CD4-positive, alpha-beta T cell treated with Interleukin-12 subunit alpha and Interleukin-12 subunit beta, for 1 hour (primary cell): ENCODE data around the gene ZNF407.

Experiments
- DNase-seq: peaks from one replicate; pipeline ENCODE4 v3.0.0-alpha.2; 2020

ZNF407 gene

GRCh38 chr18:74836296-74837139 lies 238.8 kb downstream of the ZNF407 start:
- DNase-seq: no peak

GRCh38 chr18:74840492-74841167 lies 243.0 kb downstream of the ZNF407 start:
- peak; percentile 14 for DNase-seq

GRCh38 chr18:74841248-74841647 lies 243.6 kb downstream of the ZNF407 start:
- DNase-seq: no peak

GRCh38 chr18:74849301-74849700 lies 251.6 kb downstream of the ZNF407 start:
- no peak for DNase-seq

- no peak for DNase-seq
Observed at GRCh38 chr18:74856434-74856833, 258.8 kb downstream of the ZNF407 start.

GRCh38 chr18:74856928-74857327 lies 259.3 kb downstream of the ZNF407 start:
- no peak for DNase-seq

- DNase-seq: no peak
Observed at GRCh38 chr18:74857901-74858300, 260.2 kb downstream of the ZNF407 start.

GRCh38 chr18:74861154-74861553 lies 263.5 kb downstream of the ZNF407 start:
- no peak for DNase-seq

GRCh38 chr18:74862094-74862493 lies 264.4 kb downstream of the ZNF407 start:
- DNase-seq: no peak

- DNase-seq: no peak
Observed at GRCh38 chr18:74866577-74866976, 268.9 kb downstream of the ZNF407 start.

- no peak for DNase-seq
Observed at GRCh38 chr18:74868461-74868860, 270.8 kb downstream of the ZNF407 start.

- no peak for DNase-seq
Observed at GRCh38 chr18:74869904-74870863, 272.5 kb downstream of the ZNF407 start.

- no peak for DNase-seq
Observed at GRCh38 chr18:74870950-74871349, 273.3 kb downstream of the ZNF407 start.

- no peak for DNase-seq
Observed at GRCh38 chr18:74873629-74874028, 276.0 kb downstream of the ZNF407 start.

GRCh38 chr18:74874351-74874750 lies 276.7 kb downstream of the ZNF407 start:
- no peak for DNase-seq

GRCh38 chr18:74876630-74877243 lies 279.1 kb downstream of the ZNF407 start:
- DNase-seq: no peak

- DNase-seq: no peak
Observed at GRCh38 chr18:74878267-74878666, 280.6 kb downstream of the ZNF407 start.

- no peak for DNase-seq
Observed at GRCh38 chr18:74880706-74881278, 283.1 kb downstream of the ZNF407 start.

- DNase-seq: no peak
Observed at GRCh38 chr18:74892066-74892627, 294.5 kb downstream of the ZNF407 start.

- DNase-seq: no peak
Observed at GRCh38 chr18:74895686-74896085, 298.0 kb downstream of the ZNF407 start.

- DNase-seq: peak; percentile 51
Observed at GRCh38 chr18:74896390-74896991, 298.8 kb downstream of the ZNF407 start.
